NCI-H748 (cell line): ENCODE measurements around the gene ERBB2.
"Not testable (repeated sequence)": the region's sequence is repeated elsewhere in the genome, so short reads cannot be mapped to it uniquely, and the experiment has no call there.

Source experiments
- DNase-seq: peaks from one replicate; lab custom pipeline; 2025; ENCODE audit not compliant: unreplicated experiment; lab: John Stamatoyannopoulos, UW

Gene ERBB2

GRCh38 chr17:39742856-39743436 lies 43.1 kb downstream of the ERBB2 start:
- DNase-seq, result no peak

DNA sequence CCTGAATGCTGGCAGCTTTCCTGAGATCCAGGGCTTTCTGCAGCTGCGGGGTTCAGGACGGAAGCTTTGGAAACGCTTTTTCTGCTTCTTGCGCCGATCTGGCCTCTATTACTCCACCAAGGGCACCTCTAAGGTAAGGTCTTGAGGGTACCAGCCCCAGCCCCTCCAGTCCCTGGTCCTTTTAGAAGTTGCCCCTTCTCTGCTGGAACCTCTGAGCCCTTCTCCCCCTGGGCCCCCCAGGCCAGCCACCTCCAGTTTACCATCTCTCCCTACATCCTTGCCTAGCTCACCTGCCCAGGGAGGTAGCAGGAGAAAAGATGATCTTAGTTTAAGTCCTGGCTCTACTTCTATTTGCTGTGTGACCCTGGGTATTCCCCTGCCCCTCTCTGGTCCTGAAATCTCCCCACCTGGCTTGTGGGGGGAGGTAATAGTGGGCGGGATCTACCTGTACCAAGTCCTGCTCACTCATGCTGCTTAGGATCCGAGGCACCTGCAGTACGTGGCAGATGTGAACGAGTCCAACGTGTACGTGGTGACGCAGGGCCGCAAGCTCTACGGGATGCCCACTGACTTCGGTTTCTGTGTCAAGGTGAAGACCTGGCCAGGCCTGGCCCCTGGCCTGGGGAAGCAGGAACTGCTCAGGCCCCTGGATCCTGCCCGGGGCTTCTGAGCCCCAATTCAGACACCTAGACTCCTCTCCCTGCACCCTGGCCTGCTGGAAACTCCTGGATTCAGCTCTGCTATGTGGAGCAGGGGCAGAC lies 44.4 kb downstream of the ERBB2 start:
- no peak for DNase-seq

DNA sequence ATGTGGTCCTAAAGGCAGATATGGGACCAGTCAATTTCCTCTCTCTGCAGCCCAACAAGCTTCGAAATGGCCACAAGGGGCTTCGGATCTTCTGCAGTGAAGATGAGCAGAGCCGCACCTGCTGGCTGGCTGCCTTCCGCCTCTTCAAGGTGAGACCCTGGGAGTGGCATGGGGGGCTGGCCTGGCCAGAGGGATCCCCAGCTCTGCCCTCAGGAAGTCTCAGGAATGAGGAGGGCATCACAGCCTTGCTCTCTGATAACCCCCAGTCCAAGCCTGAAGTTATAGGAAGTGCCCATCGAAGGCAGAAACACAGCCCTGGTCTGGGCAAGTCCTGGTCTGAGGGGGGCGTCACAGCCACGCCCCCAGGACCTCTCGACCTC lies 45.0 kb downstream of the ERBB2 start:
- no peak for DNase-seq

- no peak for DNase-seq
Observed at GRCh38 chr17:39745335-39746144, 45.7 kb downstream of the ERBB2 start.

GRCh38 chr17:39746145-39746461 lies 46.2 kb downstream of the ERBB2 start:
- no peak for DNase-seq

DNA sequence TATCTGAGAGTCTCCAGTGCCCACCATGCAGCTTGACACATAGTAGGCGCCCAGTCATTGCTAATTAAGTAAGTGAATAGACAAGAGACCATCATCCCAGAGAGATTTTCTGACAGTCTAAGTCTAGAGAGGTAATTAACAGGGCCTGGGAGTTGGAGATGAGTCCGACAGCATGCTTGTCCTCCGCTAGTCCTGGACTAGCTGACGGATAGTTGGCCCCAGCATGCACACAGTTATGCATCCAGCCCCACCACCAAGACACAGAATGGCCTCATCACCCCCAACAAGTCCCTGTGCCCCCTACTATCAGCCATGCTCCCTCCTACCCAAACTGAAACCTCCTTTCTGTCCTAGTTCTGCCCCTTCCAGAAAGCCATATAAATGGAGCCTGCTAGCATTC lies 47.9 kb downstream of the ERBB2 start:
- no peak for DNase-seq

DNA sequence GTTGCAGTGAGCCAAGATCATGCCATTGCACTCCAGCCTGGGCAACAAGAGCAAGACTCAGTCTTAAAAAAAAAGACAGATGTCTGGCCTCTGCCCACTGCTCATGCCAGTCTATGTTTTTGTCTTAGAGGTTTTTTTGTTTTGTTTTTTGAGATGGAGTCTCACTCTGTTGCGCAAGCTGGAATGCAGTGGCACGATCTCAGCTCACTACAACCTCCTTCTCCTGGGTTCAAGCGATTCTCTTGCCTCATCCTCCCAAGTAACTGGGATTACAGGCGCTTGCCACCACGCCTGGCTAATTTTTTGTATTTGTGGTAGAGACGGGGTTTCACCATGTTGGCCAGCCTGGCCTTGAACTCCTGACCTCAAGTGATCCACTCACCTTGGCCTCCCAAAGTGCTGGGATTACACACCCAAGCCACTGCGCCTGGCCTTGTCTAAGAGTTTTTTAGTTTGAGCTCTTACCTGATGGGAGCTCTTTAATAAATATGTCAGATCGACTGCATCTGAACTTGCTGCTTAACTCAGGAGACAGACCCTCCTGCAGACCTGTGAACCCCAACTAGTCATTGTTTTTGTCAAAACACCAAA lies 48.7 kb downstream of the ERBB2 start:
- DNase-seq, result not testable (repeated sequence)

DNA sequence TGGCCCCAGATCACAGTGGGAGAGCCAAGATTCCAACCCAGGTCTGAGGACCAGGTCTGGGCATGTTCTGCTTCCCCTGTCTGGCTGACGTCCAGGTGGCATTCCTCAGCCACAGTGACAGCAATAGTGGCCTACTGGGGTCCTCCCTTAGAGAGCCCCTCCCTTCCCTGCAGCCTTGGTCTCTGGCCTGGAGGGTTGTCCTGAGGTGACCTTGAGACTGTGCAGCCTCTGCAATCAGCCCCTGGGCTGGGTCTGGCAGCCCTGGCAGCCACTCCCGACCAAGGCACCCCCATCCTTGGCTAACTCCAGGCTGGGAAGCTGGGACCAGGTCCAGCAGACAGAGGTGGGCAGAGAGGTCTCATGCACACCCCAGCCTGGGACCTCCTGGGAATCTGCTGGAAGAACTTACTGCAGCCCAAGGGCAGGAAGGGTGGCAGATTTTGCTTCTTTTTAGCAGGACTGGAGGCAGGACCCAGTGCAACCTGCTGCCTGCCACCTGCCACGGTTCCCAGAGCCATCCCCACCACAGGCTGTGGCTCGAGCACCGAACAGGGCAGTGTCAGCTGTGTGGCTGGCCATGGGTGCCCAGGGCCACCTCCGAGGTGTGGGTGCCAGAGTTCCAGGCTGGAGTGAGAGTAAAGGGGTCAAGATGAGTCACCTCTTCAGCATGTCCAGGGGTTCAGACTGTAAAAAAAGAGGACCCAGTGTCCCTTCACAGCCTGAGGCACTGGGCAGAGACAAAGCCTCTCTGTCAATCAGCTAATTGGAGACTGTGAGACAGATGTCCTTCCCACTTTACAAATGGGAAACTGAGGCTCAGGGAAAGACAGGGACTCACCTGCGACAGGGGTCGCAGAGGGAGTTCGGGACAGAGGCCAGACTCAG lies 50.5 kb downstream of the ERBB2 start:
- no peak for DNase-seq

DNA sequence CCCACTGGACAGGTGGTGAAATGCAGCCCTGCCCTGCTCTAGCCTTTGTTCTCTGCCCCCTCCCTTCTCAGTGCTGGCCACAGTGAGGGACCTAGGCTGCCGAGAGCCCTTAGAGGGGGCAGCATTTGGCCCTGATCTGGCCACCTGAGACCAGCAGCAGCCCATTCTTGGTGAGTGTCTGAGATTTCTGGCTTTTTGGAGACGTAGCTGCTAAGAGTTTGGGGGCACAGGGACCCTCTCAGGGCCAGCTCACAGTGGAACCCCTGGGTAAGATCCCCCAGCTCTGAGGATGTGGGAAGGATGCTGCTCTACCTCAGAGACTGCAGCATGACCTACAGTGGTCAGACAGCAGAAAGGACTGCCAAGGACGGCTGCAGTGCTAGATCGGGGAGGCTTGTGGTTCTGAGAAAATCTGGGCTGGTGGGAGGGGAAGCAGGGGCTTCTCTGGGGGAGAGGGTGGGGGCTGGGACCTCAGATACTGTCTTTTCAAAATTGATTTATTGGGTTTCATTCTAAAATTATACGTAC lies 51.2 kb downstream of the ERBB2 start:
- no peak for DNase-seq

DNA sequence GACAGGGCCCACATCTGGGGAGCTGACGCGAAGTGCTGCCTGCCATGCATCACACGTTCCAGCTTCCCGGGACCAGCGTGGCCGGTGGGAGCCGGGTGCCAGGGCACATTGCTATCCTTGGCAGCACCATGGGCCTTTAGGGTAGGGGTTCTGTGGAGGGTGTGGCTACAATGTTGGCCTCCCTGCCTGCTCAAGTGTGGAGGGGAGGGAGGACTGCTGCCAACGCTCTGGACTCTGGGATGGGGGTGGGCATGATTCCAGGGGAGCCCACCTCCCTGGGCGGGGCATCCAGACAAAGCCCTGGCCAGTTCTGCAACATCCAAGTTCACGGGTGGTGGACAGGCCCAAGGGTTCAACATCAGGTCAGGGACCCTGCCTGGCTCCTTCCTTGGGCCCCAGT lies 51.8 kb downstream of the ERBB2 start:
- no peak for DNase-seq

DNA sequence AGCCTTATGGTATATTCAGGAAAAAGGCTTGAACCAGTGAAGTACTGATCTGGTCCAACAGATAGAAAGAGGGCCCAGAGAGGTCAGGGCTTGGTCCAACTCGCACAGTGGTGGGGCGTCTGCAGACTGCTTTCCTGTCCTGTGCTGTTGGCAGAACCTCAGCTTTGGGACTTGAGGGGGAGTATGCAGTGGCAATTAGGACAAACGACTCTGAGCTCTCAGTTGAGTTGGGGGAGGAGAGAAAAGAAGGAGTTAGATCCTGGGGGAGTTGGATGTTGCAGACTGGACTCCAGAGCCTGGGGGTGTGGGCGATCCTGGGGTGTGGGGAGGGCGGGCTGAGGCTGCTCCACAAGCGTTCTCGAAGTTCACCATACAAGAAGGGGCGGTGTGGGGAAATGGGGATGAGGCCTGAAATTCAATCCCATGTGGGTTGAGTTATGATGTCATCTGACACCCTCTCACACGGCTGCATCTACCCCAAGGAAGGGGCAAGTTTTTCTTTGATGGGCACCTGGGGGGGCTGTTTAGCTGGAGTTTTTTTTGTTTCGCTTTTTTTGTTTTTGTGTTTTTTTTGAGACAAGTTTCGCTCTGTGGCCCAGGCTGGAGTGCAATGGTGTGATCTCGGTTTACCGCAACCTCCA lies 52.5 kb downstream of the ERBB2 start:
- DNase-seq, result no peak

- peak; percentile 80 for DNase-seq
Observed at GRCh38 chr17:39753514-39754160, 53.8 kb downstream of the ERBB2 start.

- DNase-seq, result peak; percentile 88
Observed at GRCh38 chr17:39754161-39754957, 54.5 kb downstream of the ERBB2 start.

GRCh38 chr17:39754958-39755553 lies 55.2 kb downstream of the ERBB2 start:
- DNase-seq, result no peak

DNA sequence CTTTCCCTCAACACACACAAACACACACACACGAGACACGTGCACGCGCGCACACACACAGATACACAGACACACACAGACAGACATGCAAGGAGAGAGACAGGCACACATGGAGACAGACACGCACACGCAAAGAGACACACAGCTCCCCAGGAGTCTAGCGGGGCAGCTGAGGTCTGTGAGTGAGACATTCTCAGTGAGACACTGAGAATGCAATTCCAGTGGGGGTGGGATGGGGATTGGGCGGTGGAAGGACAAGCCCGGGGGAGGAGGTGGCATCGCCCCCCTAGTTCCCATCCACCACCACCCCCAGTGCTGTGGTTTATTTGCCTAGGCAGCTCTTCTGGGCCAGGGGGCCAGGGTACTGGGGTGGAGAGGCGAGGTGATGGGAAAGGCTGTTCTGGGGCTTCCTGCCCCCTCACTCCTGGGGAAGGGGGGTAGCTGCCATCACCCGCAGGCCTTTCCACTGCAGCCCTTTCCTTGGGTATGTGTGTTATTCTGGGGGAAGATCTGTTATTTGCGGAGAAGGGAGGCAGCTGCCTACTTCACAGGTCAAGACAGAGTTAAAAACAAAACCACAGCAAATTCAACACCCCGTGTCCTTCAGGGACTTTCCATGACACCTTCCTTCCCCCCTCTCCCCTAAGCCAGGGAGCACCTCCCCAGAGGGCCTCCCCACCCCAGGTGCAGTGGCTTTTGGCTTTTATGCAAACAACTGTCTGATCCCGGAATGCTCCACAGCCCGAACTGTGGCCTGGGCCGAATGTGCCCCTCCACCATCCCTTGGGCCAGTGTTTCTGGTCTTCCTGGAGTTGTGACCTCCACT lies 55.9 kb downstream of the ERBB2 start:
- DNase-seq, result no peak

DNA sequence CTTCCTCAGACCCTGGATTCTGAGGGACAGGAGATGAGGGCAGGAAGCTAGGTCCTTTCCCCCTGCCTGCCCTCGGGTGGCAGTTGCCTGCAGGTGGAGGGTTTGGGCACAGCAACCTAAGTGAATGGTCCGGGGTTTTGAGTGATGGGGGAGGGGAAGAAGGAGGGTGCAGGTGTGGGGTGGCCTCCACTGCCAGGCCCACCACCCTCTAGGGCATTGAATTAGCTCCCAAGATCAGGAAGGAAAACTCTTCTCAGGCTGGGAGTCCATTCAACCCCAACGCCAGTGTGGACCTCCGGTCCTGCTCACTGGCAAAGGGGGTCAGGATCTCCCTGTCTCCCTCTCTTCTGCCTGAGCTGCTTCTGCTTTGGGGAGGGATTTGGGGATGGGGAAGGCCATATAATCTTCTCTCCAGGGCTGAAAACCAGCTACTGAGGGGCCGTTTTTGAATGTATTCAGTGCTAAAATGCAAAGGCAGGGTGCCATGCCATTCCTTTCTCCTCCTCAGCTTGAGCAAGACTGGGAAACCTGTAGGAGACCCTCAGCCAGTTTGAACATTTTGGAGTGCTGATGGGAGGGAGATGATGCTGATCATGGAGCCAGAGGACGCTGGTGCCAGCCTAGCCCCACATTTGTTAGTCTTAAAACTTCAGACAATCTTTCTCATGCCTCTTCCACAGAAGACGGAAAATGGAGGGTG lies 56.7 kb downstream of the ERBB2 start:
- no peak for DNase-seq

- DNase-seq, result no peak
Observed at GRCh38 chr17:39757176-39757662, 57.4 kb downstream of the ERBB2 start.
